Kidney (tissue), 14 donors: ENCODE measurements around the gene FAM120A. TPM values are rescaled to one million over a fixed set of nuclear protein-coding genes. Genes with fewer than 3 reads are reported as not detected.

ENCODE experiments used
- DNase-seq, 5 donors: peaks; one replicate each; pipeline ENCODE4 v3.0.0-alpha.2; 2013 to 2020
- FAIRE-seq: peaks from 2 replicates; lab custom pipeline; 2012; peaks lifted over from hg19 to GRCh38; lab: Jason Lieb, UNC
- H3K27ac ChIP-seq, 2 donors: one replicate each; pipeline ENCODE4 v1.7.0; 2013; ENCODE audit warnings: low read depth in 2 of 2, low read length in 2 of 2, inconsistent platforms in 1 of 2
- H3K27me3 ChIP-seq: one replicate; pipeline ENCODE4 v1.7.1; 2013; ENCODE audit warnings: low read length, inconsistent platforms; ENCODE audit not compliant: control insufficient read depth, insufficient read depth
- H3K36me3 ChIP-seq, 3 donors: one replicate each; pipeline versions ENCODE4 v1.7.0 to v1.7.1; 2013; ENCODE audit warnings: low read length in 3 of 3, control low read depth in 1 of 3, inconsistent platforms in 1 of 3; ENCODE audit not compliant: insufficient read depth in 3 of 3, control insufficient read depth in 2 of 3
- H3K4me1 ChIP-seq, 3 donors: one replicate each; pipeline versions ENCODE4 v1.7.0 to v1.7.1; 2013; ENCODE audit warnings: low read length in 3 of 3, inconsistent platforms in 1 of 3, low read depth in 1 of 3; ENCODE audit not compliant: control insufficient read depth in 2 of 3, insufficient read depth in 2 of 3
- H3K4me3 ChIP-seq, 3 donors: one replicate each; pipeline versions ENCODE4 v1.7.0 to v1.8.1; 2013; ENCODE audit warnings: low read length in 3 of 3, control low read depth in 1 of 3, inconsistent platforms in 1 of 3
- H3K9ac ChIP-seq, 3 donors: one replicate each; pipeline versions ENCODE4 v1.7.0 to v1.7.1; 2013; ENCODE audit warnings: low read length in 3 of 3, control low read depth in 1 of 3, inconsistent platforms in 1 of 3
- H3K9me3 ChIP-seq, 3 donors: one replicate each; pipeline versions ENCODE4 v1.7.0 to v1.7.1; 2013; ENCODE audit warnings: low read length in 3 of 3, control low read depth in 1 of 3, inconsistent platforms in 1 of 3; ENCODE audit not compliant: control insufficient read depth in 2 of 3, insufficient read depth in 1 of 3
- CTCF ChIP-seq: IDR thresholded peaks from 3 replicates; pipeline ENCODE4 v1.5.1; 2012; ENCODE audit warnings: mild to moderate bottlenecking, moderate library complexity, borderline replicate concordance; ENCODE audit not compliant: insufficient read depth; ENCODE audit errors: extremely low read depth
- intact Hi-C: fragments of 100-400 bp; cut with DNase I; formaldehyde crosslinking; loops from one replicate; pipeline ENCODE4 v1.11.1; 2022
- polyA plus RNA-seq: library from polyadenylated mRNA; stranded (reverse); fragments of 350-450 nt; fragmentation: Illumina TruSeq; extraction: RNeasy Lipid Tissue Mini Kit (QIAGEN cat#74804); gene quantifications from one replicate; pipeline ENCODE4 v1.2.3, GENCODE V29; 2014; ENCODE audit warnings: low read depth, low replicate concordance; ENCODE audit not compliant: insufficient read depth
- total RNA-seq: library from RNA; stranded (reverse); fragmentation: NEBNext Ultra II Directional; extraction: Animal tissue kit (Norgen Biotek cat#: 25700); gene quantifications from one replicate; pipeline ENCODE4 v1.2.1, GENCODE V29; 2021
- donor health status: control.
- donor health status: control.
- donor health status: control.
- donor health status: control.
- donor health status: control.
- donor health status: DM: yes; HTN: yes; CAD: no.
- donor health status: Normal renal cell carcinoma (clear cell type).

FAM120A gene
- total and polyA plus RNA-seq, 2 donors from 2014 or later: 43.7 to 127 TPM

GRCh38 chr9:93586290-93587057 lies 135.0 kb downstream of the FAM120A start:
- Histone ChIP-seq H3K36me3 (no peaks in the 10 kb centered on the region), H3K27ac (no peak overlapping the region), H3K4me3 (no peak overlapping the region), H3K9ac (no peak overlapping the region), H3K9me3 (no peaks in the 10 kb centered on the region), H3K27me3 (no peaks in the 10 kb centered on the region), H3K4me1 (peaks cover 0 to 32% (median 9%) of the 10 kb centered on the region in 3 donors)
- intact Hi-C loops: no loop called here
- FAIRE-seq (no peak), DNase-seq (peak in 4 of 5 donors; percentile 47 to 79 (median 64))
- TF ChIP-seq CTCF: no peak

- H3K27ac ChIP-seq: no peak overlapping the region
- intact Hi-C loops: no loop called here
- DNase-seq (no peak), FAIRE-seq (no peak)
- no peak for TF ChIP-seq CTCF
- no peaks in the 10 kb centered on the region for H3K36me3 ChIP-seq
- H3K4me1 ChIP-seq: peaks cover 0 to 27% (median 9%) of the 10 kb centered on the region in 3 donors
- no peak overlapping the region for H3K4me3 ChIP-seq
- H3K27me3 ChIP-seq: no peaks in the 10 kb centered on the region
- no peaks in the 10 kb centered on the region for H3K9me3 ChIP-seq
- no peak overlapping the region for H3K9ac ChIP-seq
Measured at GRCh38 chr9:93587284-93587650, 135.8 kb downstream of the FAM120A start.

- FAIRE-seq (no peak), DNase-seq (no peak)
- Histone ChIP-seq H3K4me1 (peaks cover 0 to 25% (median 9%) of the 10 kb centered on the region in 3 donors), H3K27me3 (no peaks in the 10 kb centered on the region), H3K9ac (no peak overlapping the region), H3K9me3 (no peaks in the 10 kb centered on the region), H3K27ac (no peak overlapping the region), H3K36me3 (no peaks in the 10 kb centered on the region), H3K4me3 (no peak overlapping the region)
- intact Hi-C loops: no loop called here
- TF ChIP-seq CTCF: peak; percentile 11
Measured at GRCh38 chr9:93587651-93588347, 136.3 kb downstream of the FAM120A start.
